AG09319 (cell line): ENCODE measurements around the gene MATN3.

Experiments used
- DNase-seq: peaks from one replicate; pipeline ENCODE4 v3.0.0-alpha.2; 2010; ENCODE audit warnings: low read depth; ENCODE audit errors: extremely low read depth
- TF ChIP-seq, protein P1 (sequence below): IDR thresholded peaks from 2 replicates; pipeline ENCODE4 v1.5.1; 2011; ENCODE audit warnings: low read depth, mild to moderate bottlenecking, inconsistent platforms, low read length, moderate library complexity

MATN3 gene

DNA sequence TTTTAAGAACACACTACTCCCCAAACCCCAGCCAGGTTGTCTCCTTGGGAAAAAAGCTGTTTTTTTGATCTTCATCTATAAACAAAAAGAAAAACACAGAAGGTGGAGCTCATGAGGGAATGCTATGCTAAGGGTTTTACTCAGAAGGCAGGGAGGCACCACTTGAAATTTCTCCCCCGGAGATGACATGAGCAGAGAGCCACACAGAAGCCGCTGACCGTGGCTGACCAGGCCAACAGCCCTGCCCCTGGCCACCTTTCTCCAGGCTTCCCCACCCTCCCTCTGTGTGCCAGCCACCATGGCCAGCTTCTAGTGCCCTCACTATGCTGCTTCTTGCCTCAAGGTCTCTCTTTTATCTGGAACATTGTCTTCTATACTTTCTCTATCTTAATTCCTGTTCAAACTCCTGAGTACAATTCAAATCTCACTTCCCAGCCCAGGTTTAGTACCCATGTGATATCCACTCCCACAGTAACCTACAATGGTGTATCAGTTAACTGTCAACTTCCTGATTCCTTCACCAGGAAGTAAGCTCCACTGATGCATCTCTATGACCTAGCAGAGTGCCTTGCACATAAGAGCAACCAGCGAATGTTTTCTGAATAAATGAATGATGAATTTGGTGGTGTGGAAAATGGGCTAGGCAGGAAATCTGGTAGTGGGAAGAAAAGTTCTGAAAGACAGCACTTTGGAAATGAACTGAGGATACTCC, 23.6 kb upstream of the MATN3 start:
- TF ChIP-seq, protein P1, sequence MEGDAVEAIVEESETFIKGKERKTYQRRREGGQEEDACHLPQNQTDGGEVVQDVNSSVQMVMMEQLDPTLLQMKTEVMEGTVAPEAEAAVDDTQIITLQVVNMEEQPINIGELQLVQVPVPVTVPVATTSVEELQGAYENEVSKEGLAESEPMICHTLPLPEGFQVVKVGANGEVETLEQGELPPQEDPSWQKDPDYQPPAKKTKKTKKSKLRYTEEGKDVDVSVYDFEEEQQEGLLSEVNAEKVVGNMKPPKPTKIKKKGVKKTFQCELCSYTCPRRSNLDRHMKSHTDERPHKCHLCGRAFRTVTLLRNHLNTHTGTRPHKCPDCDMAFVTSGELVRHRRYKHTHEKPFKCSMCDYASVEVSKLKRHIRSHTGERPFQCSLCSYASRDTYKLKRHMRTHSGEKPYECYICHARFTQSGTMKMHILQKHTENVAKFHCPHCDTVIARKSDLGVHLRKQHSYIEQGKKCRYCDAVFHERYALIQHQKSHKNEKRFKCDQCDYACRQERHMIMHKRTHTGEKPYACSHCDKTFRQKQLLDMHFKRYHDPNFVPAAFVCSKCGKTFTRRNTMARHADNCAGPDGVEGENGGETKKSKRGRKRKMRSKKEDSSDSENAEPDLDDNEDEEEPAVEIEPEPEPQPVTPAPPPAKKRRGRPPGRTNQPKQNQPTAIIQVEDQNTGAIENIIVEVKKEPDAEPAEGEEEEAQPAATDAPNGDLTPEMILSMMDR, result no peak
- DNase-seq, result no peak

DNA sequence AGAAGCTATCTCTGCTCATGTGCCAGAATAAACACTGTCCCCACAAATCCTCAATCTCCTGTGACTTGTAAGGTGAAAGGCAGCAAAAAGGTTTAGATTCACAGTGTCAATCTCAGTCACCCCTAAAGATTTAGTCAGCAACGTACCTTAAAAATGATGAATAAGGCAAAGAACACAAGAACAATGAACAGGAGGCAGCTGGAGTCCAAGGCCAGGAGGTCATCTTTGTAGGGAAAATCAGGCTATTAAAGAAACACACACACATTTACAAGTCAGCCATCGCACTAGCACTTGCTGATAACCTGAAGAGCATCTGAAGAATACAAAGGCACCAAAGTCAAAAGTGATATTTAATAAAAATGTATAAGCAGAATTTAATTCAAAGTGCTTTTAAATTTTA, 22.4 kb upstream of the MATN3 start:
- no peak for DNase-seq

DNA sequence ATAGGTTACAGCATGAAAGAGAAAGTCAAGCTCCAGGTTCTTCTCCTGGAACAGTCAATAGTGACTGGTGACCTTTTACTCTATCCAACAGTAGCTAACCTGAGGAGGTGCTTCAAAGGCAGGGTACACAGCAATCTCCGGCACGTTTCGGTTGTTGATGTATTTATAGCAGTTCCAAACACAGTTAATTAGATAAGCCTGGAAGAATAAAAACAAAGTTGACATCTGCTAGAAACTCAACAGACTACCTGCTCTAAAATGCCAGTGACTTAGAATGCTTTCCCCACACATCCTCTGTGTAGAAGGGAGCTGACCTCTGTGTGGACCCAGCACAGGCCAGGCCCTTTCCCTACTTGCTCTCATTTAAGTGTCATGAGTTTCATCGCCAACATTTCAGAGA, 21.8 kb upstream of the MATN3 start:
- TF ChIP-seq, protein P1, result no peak
- DNase-seq, result no peak

More for the DNA sequence above, 22.4 kb upstream of the MATN3 start:
- TF ChIP-seq, protein P1, result no peak

DNA sequence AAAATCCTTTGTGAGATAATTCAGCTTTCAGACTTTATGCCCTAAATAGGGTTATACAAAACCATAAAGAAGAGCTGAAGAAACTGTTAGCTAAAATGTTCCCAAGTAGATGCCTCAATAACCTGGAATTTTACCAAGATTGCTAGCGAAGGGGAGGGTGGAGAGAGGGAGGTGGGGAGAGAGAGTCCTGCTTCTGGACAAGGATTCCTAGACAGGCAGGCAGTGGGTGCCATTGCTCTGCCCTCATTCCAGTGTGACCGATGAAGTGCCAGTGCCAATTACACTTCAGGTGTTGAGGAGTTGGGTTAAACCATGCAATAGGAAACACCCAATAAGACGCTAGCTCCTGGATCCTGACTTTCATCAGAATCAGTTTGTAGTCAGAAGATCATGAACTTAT, 20.9 kb upstream of the MATN3 start:
- TF ChIP-seq, protein P1, result no peak
- no peak for DNase-seq

DNA sequence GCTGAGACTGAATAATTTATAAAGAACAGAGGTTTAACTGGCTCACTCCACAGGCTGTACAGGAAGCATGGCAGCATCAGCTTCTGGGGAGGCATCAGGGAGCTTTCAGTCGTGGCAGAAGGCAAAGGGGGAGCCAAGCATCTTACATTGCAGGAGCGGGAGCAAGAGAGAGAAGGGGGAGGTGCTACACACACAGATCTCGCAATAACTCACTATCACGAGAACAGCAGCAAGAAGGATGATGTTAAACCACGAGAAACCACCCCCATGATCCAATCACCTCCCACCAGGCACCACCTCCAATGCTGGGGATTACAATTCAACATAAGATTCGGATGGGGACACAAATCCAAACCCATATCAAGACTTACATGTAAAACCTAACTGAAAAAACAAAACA, 17.8 kb upstream of the MATN3 start:
- TF ChIP-seq, protein P1, result no peak
- no peak for DNase-seq

DNA sequence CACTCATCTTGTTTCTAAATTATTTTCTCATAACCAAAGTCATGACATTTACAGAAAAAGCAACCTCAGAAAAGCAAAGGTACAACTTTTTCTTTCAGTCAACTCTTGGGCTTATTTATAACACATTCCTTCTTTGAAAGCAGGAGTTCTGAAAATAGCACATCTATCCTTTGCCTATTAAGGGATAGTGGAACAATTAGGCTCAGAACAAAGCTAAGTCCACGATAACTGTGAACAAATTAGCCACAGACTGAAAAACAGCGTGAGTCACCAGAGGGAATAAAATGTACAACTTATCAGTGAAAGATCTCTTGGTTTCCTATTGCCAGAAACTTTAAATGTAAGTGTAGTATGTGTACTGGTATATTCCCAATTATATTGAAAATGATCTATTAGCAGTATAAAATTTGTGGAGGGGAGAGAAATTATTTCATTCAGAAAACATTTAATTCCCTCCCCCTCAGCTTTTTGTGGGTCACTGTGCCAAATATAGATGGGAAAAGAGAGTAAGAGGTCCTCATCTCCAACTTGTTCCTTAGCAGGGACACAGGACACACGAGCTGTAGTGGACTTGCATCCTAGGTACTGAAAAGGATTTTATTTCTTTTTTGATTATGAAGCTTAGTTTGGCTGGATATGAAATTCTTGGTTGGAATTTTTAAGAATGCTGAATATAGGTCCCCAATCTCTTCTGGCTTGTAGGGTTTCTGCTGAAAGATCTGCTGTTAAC, 15.4 kb upstream of the MATN3 start:
- TF ChIP-seq, protein P1, result no peak
- DNase-seq, result no peak

DNA sequence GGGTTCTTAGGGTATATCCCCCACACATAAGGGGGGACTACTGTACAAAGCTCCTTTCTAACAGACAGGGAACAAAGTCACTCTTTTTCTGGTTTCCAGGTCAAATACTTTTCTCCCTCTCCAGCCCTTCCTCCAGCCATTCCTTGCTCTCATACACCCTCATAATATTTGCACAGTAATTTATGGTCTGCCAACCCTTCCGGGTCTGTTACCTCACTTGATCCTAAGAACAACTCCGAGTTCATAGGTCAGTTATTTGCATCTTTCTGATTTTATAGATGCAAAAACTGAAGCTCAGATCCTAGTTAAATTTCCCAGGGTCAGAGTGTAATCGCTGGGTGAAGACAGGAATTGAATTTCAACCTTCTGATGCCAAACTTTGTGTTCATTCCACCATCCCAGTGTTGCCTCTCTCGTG, 14.8 kb upstream of the MATN3 start:
- no peak for DNase-seq
- TF ChIP-seq, protein P1, result no peak
